Transverse colon (tissue), 4 donors: ENCODE data around the gene KRT38. TPM values are rescaled to one million over a fixed set of nuclear protein-coding genes. Genes with fewer than 3 reads are reported as not detected.

ENCODE experiments used
- DNase-seq: peaks from one replicate; pipeline ENCODE4 v3.0.0-alpha.2; 2019
- H3K27ac ChIP-seq, 4 donors: fragments of 200-600 bp; sonication (generic); 2 replicates each; pipeline ENCODE4 v1.5.1; 2016 to 2018; ENCODE audit warnings: inconsistent platforms in 4 of 4
- H3K27me3 ChIP-seq: fragments of 200-600 bp; sonication (generic); 2 replicates; pipeline ENCODE4 v1.5.1; 2017; ENCODE audit warnings: inconsistent platforms
- H3K36me3 ChIP-seq, 4 donors: fragments of 200-600 bp; sonication (generic); 2 replicates each; pipeline ENCODE4 v1.5.1; 2017 to 2019; ENCODE audit warnings: inconsistent platforms in 4 of 4
- H3K4me1 ChIP-seq, 4 donors: fragments of 200-600 bp; sonication (generic); 2 replicates each; pipeline ENCODE4 v1.5.1; 2017 to 2020; ENCODE audit warnings: inconsistent platforms in 4 of 4
- H3K4me3 ChIP-seq, 4 donors: fragments of 200-600 bp; sonication (generic); 1 replicate in 1 of 4; 2 replicates in 3 of 4; pipeline versions ENCODE4 v1.5.1 to v1.6.1; 2017 to 2019; ENCODE audit warnings: inconsistent platforms in 4 of 4
- H3K9me3 ChIP-seq, 2 donors: fragments of 200-600 bp; sonication (generic); 2 replicates each; pipeline ENCODE4 v1.5.1; 2017 to 2019; ENCODE audit warnings: inconsistent platforms in 2 of 2
- EP300 ChIP-seq: sonication (generic); formaldehyde crosslinking; IDR thresholded peaks from one replicate; pipeline ENCODE4 v1.6.1; 2017; ENCODE audit warnings: antibody characterized with exemption, low read depth
- POLR2A ChIP-seq: fragments of 450-650 bp; IDR thresholded peaks from one replicate; pipeline ENCODE4 v1.6.1; 2016; ENCODE audit warnings: antibody characterized with exemption, mild to moderate bottlenecking, moderate library complexity
- POLR2AphosphoS5 ChIP-seq, 3 donors: sonication (generic); formaldehyde crosslinking; IDR thresholded peaks; one replicate each; pipeline ENCODE4 v1.6.1; 2016; ENCODE audit warnings: antibody characterized with exemption in 3 of 3
- WGBS, 2 donors: methylation state at CpG; one replicate each; pipeline ENCODE4 v1.1.5; 2018; ENCODE audit warnings: low coverage in 1 of 2; 5-methylcytosine and 5-hydroxymethylcytosine counted together
- in situ Hi-C, 4 donors: fragments of 200-750 bp; cut with MboI; loops; one replicate each; pipeline versions ENCODE4 v1.15.0 to v1.15.1; 2017; ENCODE audit warnings: low sequenced_read_pairs in 3 of 4, low pct_ligation_motif_present in 1 of 4, low pct_unique_long_range_greater_than_20kb in 1 of 4
- intact Hi-C: fragments of 100-400 bp; cut with DNase I; formaldehyde crosslinking; loops from one replicate; pipeline ENCODE4 v1.15.1; 2023; ENCODE audit warnings: low total_unique reads
- total RNA-seq, 4 donors: library from RNA; depleted of rRNA; stranded (reverse); fragments of >200 nt; gene quantifications; one replicate each; pipeline ENCODE4 v1.1.0, GENCODE V29; 2016
- TF ChIP-seq, protein P1 (sequence below), 5 experiments: fragments of 200-600 bp in 3 of 5; fragments of 450-650 bp in 2 of 5; sonication (generic) in 3 of 5; IDR thresholded peaks; 1 replicate in 2 of 5; 2 replicates in 3 of 5; pipeline ENCODE4 v1.5.1; 2016 to 2017; ENCODE audit warnings: antibody characterized with exemption in 5 of 5, inconsistent platforms in 3 of 5, mild to moderate bottlenecking in 2 of 5, moderate library complexity in 1 of 5

KRT38 gene
- total RNA-seq, 4 donors from 2014 or later = not detected

DNA sequence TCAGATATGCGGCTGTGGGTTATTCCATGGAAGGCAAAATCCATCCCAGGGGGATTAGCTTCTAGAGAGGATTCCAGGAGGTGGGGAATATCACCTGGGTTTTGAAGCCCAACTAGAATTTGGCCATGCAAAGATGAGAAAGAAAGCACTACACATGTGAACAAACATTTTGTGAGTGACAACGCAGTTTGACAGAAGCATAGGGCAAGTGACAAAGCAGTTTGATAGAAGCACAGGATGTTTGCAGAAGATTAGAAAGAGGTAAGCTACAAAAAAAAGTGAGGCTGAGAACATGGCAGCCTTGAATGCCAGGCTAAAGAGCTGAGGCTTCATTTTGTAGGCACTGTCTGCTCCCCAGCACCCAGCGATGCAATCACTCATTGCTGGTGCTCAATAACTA, 12.3 kb upstream of the KRT38 start:
- intact Hi-C loops (no loop called here), in situ Hi-C loops (no loop called here)
- WGBS, 2 donors = 84 to 96% methylated on average over 3 of the region's 3 CpGs
- Histone ChIP-seq H3K9me3 (no peaks in the 10 kb centered on the region), H3K4me3 (no peak overlapping the region), H3K27me3 (peaks cover 9% of the 10 kb centered on the region), H3K36me3 (no peaks in the 10 kb centered on the region), H3K4me1 (no peaks in the 10 kb centered on the region), H3K27ac (no peak overlapping the region)
- DNase-seq = no peak
- no peak for TF ChIP-seq POLR2AphosphoS5 (IDR thresholded peaks at IDR 0.05)
- TF ChIP-seq EP300 = no peak
- TF ChIP-seq, protein P1, sequence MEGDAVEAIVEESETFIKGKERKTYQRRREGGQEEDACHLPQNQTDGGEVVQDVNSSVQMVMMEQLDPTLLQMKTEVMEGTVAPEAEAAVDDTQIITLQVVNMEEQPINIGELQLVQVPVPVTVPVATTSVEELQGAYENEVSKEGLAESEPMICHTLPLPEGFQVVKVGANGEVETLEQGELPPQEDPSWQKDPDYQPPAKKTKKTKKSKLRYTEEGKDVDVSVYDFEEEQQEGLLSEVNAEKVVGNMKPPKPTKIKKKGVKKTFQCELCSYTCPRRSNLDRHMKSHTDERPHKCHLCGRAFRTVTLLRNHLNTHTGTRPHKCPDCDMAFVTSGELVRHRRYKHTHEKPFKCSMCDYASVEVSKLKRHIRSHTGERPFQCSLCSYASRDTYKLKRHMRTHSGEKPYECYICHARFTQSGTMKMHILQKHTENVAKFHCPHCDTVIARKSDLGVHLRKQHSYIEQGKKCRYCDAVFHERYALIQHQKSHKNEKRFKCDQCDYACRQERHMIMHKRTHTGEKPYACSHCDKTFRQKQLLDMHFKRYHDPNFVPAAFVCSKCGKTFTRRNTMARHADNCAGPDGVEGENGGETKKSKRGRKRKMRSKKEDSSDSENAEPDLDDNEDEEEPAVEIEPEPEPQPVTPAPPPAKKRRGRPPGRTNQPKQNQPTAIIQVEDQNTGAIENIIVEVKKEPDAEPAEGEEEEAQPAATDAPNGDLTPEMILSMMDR (IDR thresholded peaks at IDR 0.05) = no peak
- TF ChIP-seq POLR2A = no peak

DNA sequence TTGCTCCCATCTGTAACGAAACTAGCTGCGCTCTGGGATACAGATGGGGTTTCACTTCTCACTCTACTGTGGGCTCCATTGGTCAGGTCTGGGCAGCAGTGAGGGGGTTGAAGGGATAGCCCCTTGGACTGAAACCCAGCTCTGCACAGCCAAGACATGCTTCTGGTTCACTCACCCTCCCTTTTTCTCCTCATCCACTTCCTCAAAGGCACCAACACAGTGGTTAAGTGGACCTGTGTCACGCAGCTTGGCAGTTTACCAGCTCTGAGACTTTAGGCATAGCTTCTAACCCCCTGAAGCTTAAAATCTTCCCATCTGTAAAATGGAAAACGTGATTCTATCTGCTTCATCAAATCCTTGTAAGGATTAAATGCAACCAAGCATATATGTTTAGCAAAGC, 11.5 kb upstream of the KRT38 start:
- intact Hi-C loops (no loop called here), in situ Hi-C loops (no loop called here)
- 25 to 59% methylated on average over 1 to 4 of the region's 4 CpGs for WGBS, 2 donors
- H3K9me3 ChIP-seq = no peaks in the 10 kb centered on the region
- TF ChIP-seq POLR2A = no peak
- no peak for TF ChIP-seq EP300
- no peak for TF ChIP-seq POLR2AphosphoS5 (IDR thresholded peaks at IDR 0.05)
- TF ChIP-seq, protein P1 (IDR thresholded peaks at IDR 0.05) = no peak
- peaks cover 9% of the 10 kb centered on the region for H3K27me3 ChIP-seq
- no peak overlapping the region for H3K4me3 ChIP-seq
- H3K4me1 ChIP-seq = no peaks in the 10 kb centered on the region
- no peak overlapping the region for H3K27ac ChIP-seq
- no peaks in the 10 kb centered on the region for H3K36me3 ChIP-seq
- DNase-seq = no peak

DNA sequence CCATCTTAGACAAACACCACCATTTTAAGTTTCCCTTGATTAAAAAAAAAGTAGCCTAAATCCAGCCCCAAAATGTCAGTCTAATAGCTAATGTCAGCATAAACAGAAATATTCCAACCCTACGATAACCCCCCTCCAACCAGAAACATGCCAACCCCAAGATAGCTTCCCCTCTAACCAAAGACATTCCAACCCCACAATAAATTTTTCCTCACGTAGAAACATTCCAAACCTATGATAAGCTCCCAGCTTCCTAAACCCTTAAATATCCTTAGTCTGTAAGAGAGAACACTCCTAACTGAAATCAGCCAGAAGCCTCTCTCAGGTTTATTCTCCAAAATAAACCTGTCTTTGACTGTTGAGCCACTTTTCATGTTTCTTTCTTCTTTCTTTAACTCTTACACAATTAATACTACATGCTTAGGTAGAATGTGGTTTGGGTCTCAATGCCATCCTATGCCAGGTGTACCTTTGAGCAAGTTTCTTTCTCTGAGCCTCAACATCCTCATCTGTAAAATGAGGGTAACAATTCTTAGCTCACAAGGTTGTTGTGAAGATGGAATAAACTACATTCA, 10.5 kb upstream of the KRT38 start:
- in situ Hi-C loops = no loop called here
- no peak for DNase-seq
- no peak overlapping the region for H3K27ac ChIP-seq
- no peaks in the 10 kb centered on the region for H3K36me3 ChIP-seq
- H3K4me3 ChIP-seq = no peak overlapping the region
- H3K9me3 ChIP-seq = no peaks in the 10 kb centered on the region
- TF ChIP-seq POLR2AphosphoS5 (IDR thresholded peaks at IDR 0.05) (no peak), EP300 (no peak), POLR2A (no peak)
- TF ChIP-seq, protein P1 (IDR thresholded peaks at IDR 0.05) = no peak
- no peaks in the 10 kb centered on the region for H3K4me1 ChIP-seq
- 70 to 93% methylated on average over 2 of the region's 2 CpGs for WGBS, 2 donors
- H3K27me3 ChIP-seq = peaks cover 9% of the 10 kb centered on the region
- intact Hi-C loops = no loop called here

DNA sequence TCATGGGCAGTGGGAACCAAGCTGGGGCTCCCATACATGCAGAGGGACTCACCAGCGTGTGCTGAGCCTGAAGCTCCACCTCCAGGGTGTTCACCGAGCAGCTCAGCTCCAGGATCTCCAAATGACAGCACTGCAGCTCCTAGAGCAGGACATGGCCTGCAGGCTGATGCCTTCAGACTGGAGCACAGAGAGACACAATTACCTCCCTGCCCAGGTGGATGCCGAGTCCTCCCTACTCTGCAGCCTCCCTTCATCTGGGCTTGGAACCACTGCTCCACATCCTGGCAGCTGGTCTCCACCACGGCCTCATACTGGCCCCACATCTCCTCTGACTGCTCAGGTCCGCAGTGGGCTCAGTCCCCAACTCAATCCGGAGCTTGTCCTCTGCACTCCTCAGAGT, 8.2 kb upstream of the KRT38 start:
- 75% methylated on average over 6 of the region's 6 CpGs; no CpG with 5 or more reads in 1 of the 2 donors for WGBS, 2 donors
- H3K9me3 ChIP-seq = no peaks in the 10 kb centered on the region
- no peak for TF ChIP-seq EP300
- no peak for TF ChIP-seq POLR2AphosphoS5 (IDR thresholded peaks at IDR 0.05)
- no peak for TF ChIP-seq POLR2A
- TF ChIP-seq, protein P1 (IDR thresholded peaks at IDR 0.05) = no peak
- no peak for DNase-seq
- H3K36me3 ChIP-seq = no peaks in the 10 kb centered on the region
- H3K4me3 ChIP-seq = no peak overlapping the region
- no peak overlapping the region for H3K27ac ChIP-seq
- intact Hi-C loops = no loop called here
- H3K4me1 ChIP-seq = no peaks in the 10 kb centered on the region
- peaks cover 13% of the 10 kb centered on the region for H3K27me3 ChIP-seq
- in situ Hi-C loops = no loop called here
